HG03442 (cell line): ENCODE measurements around the gene ITPR2.
"Not testable (repeated sequence)": the region's sequence is repeated elsewhere in the genome, so short reads cannot be mapped to it uniquely, and the experiment has no call there.

Experiments used
- ATAC-seq: cut with Tn5 transposase; IDR thresholded peaks from one replicate; pipeline ENCODE4 v1.9.1; 2021; ENCODE audit warnings: mild to moderate bottlenecking, moderate library complexity; ENCODE audit not compliant: unreplicated experiment

ITPR2 gene

GRCh38 chr12:26680727-26681455, 152.1 kb downstream of the ITPR2 start:
- no peak for ATAC-seq

- no peak for ATAC-seq
Measured at GRCh38 chr12:26678697-26679660, 154.0 kb downstream of the ITPR2 start.

GRCh38 chr12:26671487-26671886, 161.5 kb downstream of the ITPR2 start:
- ATAC-seq, result not testable (repeated sequence)

- no peak for ATAC-seq
Measured at GRCh38 chr12:26668847-26669246, 164.1 kb downstream of the ITPR2 start.

GRCh38 chr12:26668230-26668629, 164.8 kb downstream of the ITPR2 start:
- no peak for ATAC-seq

- no peak for ATAC-seq
Measured at GRCh38 chr12:26666286-26666685, 166.7 kb downstream of the ITPR2 start.

GRCh38 chr12:26661399-26661798, 171.6 kb downstream of the ITPR2 start:
- no peak for ATAC-seq

GRCh38 chr12:26659930-26660329, 173.1 kb downstream of the ITPR2 start:
- ATAC-seq, result no peak

- no peak for ATAC-seq
Measured at GRCh38 chr12:26658991-26659390, 174.0 kb downstream of the ITPR2 start.

GRCh38 chr12:26654623-26655022, 178.4 kb downstream of the ITPR2 start:
- no peak for ATAC-seq

GRCh38 chr12:26651566-26652188, 181.3 kb downstream of the ITPR2 start:
- no peak for ATAC-seq

GRCh38 chr12:26651036-26651435, 182.0 kb downstream of the ITPR2 start:
- no peak for ATAC-seq

GRCh38 chr12:26648999-26649398, 184.0 kb downstream of the ITPR2 start:
- no peak for ATAC-seq

- ATAC-seq, result no peak
Measured at GRCh38 chr12:26648584-26648983, 184.4 kb downstream of the ITPR2 start.

GRCh38 chr12:26648066-26648465, 184.9 kb downstream of the ITPR2 start:
- no peak for ATAC-seq

- no peak for ATAC-seq
Measured at GRCh38 chr12:26647088-26647487, 185.9 kb downstream of the ITPR2 start.

GRCh38 chr12:26646571-26646970, 186.4 kb downstream of the ITPR2 start:
- ATAC-seq, result no peak

- not testable (repeated sequence) for ATAC-seq
Measured at GRCh38 chr12:26644376-26644775, 188.6 kb downstream of the ITPR2 start.

- no peak for ATAC-seq
Measured at GRCh38 chr12:26643532-26644315, 189.3 kb downstream of the ITPR2 start.

- no peak for ATAC-seq
Measured at GRCh38 chr12:26642361-26642760, 190.6 kb downstream of the ITPR2 start.
